Memory B cell (primary cell): ENCODE data around the gene SLC2A3.

Source experiments
- ATAC-seq: fragments of 150-1000 bp; cut with Tn5 transposase; 2 replicates; pipeline ENCODE4 v1.10.0; 2021; ENCODE audit warnings: low read depth, mild to moderate bottlenecking, moderate library complexity
- DNase-seq, 2 donors: peaks; one replicate each; pipeline ENCODE4 v3.0.0; 2022; ENCODE audit warnings: low spot score in 2 of 2
- H3K27ac Mint-ChIP-seq: one replicate; pipeline ENCODE4 v1.8.0; 2022; ENCODE audit warnings: mild to moderate bottlenecking, moderate library complexity, mixed read lengths
- H3K27me3 Mint-ChIP-seq: one replicate; pipeline ENCODE4 v1.8.0; 2022; ENCODE audit warnings: mixed read lengths
- H3K36me3 Mint-ChIP-seq: one replicate; pipeline ENCODE4 v1.8.0; 2022; ENCODE audit warnings: mild to moderate bottlenecking, mixed read lengths
- H3K4me1 Mint-ChIP-seq: one replicate; pipeline ENCODE4 v1.8.0; 2022; ENCODE audit warnings: mixed read lengths
- H3K4me3 Mint-ChIP-seq: one replicate; pipeline ENCODE4 v1.8.0; 2022; ENCODE audit warnings: mild to moderate bottlenecking, moderate library complexity, mixed read lengths
- H3K9me3 Mint-ChIP-seq: one replicate; pipeline ENCODE4 v1.8.0; 2022; ENCODE audit warnings: mixed read lengths

The SLC2A3 gene

DNA sequence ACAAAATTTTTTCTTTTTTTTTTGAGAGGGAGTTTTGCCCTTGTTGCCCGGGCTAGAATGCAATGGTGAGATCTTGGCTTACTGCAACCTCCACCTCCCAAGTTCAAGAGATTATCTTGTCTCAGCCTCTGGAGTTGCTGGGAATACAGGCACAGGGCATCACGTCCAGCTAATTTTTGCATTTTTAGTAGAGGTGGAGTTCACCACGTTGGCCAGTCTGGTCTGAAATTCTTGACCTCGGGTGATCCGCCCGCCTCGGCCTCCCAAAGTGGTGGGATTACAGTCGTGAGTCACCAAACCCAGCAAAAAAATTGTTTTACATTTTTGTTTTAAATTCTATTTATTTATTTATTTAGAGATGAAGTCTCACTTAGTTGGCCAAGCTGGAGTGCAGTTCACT lies 58.6 kb downstream of the SLC2A3 start:
- ATAC-seq (no peak), DNase-seq (no peak)
- peaks cover 6% of the 10 kb centered on the region for H3K27me3 Mint-ChIP-seq
- no peaks in the 10 kb centered on the region for H3K4me1 Mint-ChIP-seq
- H3K36me3 Mint-ChIP-seq, result no peaks in the 10 kb centered on the region
- H3K9me3 Mint-ChIP-seq, result no peaks in the 10 kb centered on the region
- H3K4me3 Mint-ChIP-seq, result no peak overlapping the region
- no peak overlapping the region for H3K27ac Mint-ChIP-seq

DNA sequence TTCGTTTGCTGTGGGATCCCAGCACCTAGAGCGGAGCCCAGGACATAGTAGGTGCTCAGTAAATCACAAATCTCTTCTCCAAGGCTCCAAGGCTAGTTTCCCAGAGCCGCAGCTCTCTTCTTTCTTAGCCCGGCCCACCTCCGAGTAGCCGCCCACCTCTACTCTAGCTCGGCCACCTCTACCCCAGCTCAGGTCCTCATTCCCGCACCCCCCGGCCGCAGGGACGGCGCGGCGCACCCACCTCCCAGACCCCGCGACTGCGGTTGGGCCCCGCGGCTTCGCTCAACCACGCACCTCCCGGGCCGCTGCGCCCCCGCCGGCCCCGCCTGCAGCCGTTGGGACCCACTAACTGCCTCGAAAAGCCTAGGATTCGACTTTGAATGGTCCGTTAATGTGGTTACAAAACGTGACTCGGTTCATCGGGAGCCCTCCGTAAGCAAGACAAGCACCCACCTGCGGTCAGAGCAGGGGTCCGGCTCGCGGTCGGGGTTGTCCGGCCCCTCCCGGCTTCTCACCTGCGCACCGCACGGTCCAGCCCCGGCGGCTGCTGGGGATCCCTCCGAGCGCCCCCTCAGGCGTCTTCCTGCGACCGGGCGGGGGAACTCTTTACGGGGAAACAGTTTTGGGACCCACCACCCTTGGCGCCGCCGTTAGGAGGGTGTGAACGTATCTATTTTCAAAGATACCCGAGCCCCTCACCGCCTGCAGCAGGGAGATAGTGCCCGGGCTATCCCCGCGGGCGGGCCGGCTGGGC lies 63.2 kb downstream of the SLC2A3 start, which contains the start of gene SLC2A14:
TSS of gene SLC2A14 (minus strand) at position 350 of the 754 bp plus-strand sequence. CDS start 3,035 bp downstream, outside the sequence.
- H3K9me3 Mint-ChIP-seq, result no peaks in the 10 kb centered on the region
- no peaks in the 10 kb centered on the region for H3K4me1 Mint-ChIP-seq

DNA sequence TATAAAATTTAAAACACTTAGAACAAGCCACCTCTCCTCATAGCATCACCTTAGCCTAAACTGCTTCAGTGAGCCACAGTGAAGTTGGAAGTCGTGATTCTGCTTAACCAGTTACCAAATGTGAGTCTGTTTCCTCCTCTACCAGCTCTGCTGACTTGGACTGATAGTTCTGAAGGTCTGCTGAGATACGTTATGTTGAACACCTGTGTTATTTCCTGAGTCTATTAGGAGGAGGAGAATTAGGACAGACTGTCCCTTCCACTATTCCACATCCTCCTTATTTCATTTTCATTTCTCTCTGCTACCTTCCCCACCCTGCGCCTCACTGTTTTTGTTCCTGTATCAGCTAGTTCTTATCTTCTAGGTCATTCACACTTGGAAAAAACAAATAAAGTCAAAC lies 65.7 kb downstream of the SLC2A3 start:
- Mint-ChIP-seq H3K27me3 (peaks cover 20% of the 10 kb centered on the region), H3K36me3 (no peaks in the 10 kb centered on the region), H3K4me3 (no peak overlapping the region), H3K4me1 (no peaks in the 10 kb centered on the region), H3K9me3 (no peaks in the 10 kb centered on the region), H3K27ac (no peak overlapping the region)
- ATAC-seq (no peak), DNase-seq (no peak)

More for the DNA sequence above, 63.2 kb downstream of the SLC2A3 start, which contains the start of gene SLC2A14:
- Mint-ChIP-seq H3K27ac (no peak within 1 kb of the TSS), H3K4me3 (no peak within 1 kb of the TSS), H3K27me3 (peaks cover 15% of the 10 kb centered on the region), H3K36me3 (no peaks in the 10 kb centered on the region)
- ATAC-seq (no peak), DNase-seq (no peak)
